Prostate gland (tissue), 2 donors: ENCODE results near the gene FAM135A. TPM values are rescaled to one million over a fixed set of nuclear protein-coding genes. Genes with fewer than 3 reads are reported as not detected.
"Not testable (repeated sequence)": the region's sequence is repeated elsewhere in the genome, so short reads cannot be mapped to it uniquely, and the experiment has no call there.

ENCODE experiments used
- DNase-seq: peaks from one replicate; pipeline ENCODE4 v3.0.0-alpha.2; 2019; ENCODE audit warnings: low spot score
- H3K27ac ChIP-seq, 2 donors: fragments of 200-600 bp; sonication (generic); 2 replicates each; pipeline ENCODE4 v1.5.1; 2017 to 2019
- H3K27me3 ChIP-seq: fragments of 200-600 bp; sonication (generic); replicated peaks from 2 replicates; pipeline ENCODE4 v1.5.1; 2019; ENCODE audit not compliant: insufficient read depth
- H3K36me3 ChIP-seq, 2 donors: fragments of 200-600 bp; sonication (generic); 1 replicate in 1 of 2; 2 replicates in 1 of 2; pipeline versions ENCODE4 v1.5.1 to v1.8.1; 2017 to 2019
- H3K4me1 ChIP-seq: fragments of 200-600 bp; sonication (generic); replicated peaks from 2 replicates; pipeline ENCODE4 v1.5.1; 2019
- H3K4me3 ChIP-seq, 2 donors: fragments of 200-600 bp; sonication (generic); 2 replicates each; pipeline ENCODE4 v1.5.1; 2017 to 2019
- H3K9me3 ChIP-seq: fragments of 200-600 bp; sonication (generic); 2 replicates; pipeline ENCODE4 v1.5.1; 2017
- CTCF ChIP-seq, 4 experiments: fragments of 200-600 bp in 2 of 4; fragments of 450-650 bp in 2 of 4; sonication (generic) in 2 of 4; IDR thresholded peaks; 1 replicate in 3 of 4; 2 replicates in 1 of 4; pipeline ENCODE4 v1.5.1; 2016 to 2019; ENCODE audit warnings: antibody characterized with exemption in 4 of 4, mild to moderate bottlenecking in 2 of 4, moderate library complexity in 2 of 4
- POLR2A ChIP-seq: fragments of 450-650 bp; IDR thresholded peaks from one replicate; pipeline ENCODE4 v1.6.1; 2016; ENCODE audit warnings: antibody characterized with exemption, mild to moderate bottlenecking
- POLR2AphosphoS5 ChIP-seq: sonication (generic); formaldehyde crosslinking; IDR thresholded peaks from one replicate; pipeline ENCODE4 v1.6.1; 2017; ENCODE audit warnings: antibody characterized with exemption
- WGBS: methylation state at CpG from one replicate; pipeline ENCODE4 v1.1.5; 2018; 5-methylcytosine and 5-hydroxymethylcytosine counted together
- intact Hi-C: fragments of 100-400 bp; cut with DNase I; formaldehyde crosslinking; loops from one replicate; pipeline ENCODE4 v1.14.2; 2022
- total RNA-seq, 2 donors: library from RNA; depleted of rRNA; stranded (reverse); fragments of >200 nt; gene quantifications; one replicate each; pipeline ENCODE4 v1.1.0, GENCODE V29; 2016

FAM135A gene
- total RNA-seq, 2 donors from 2014 or later: 66.3 to 117 TPM

GRCh38 chr6:70424291-70424690 lies 11.0 kb downstream of the FAM135A start:
- Histone ChIP-seq H3K4me3 (no peak overlapping the region), H3K27me3 (no peaks in the 10 kb centered on the region), H3K36me3 (no peaks in the 10 kb centered on the region), H3K9me3 (no peaks in the 10 kb centered on the region), H3K27ac (no peak overlapping the region), H3K4me1 (no peaks in the 10 kb centered on the region)
- intact Hi-C loops: no loop called here
- WGBS: 63% methylated on average over 3 of the region's 3 CpGs
- DNase-seq: no peak
- TF ChIP-seq POLR2A (no peak), CTCF (IDR thresholded peaks at IDR 0.05) (no peak), POLR2AphosphoS5 (no peak)

DNA sequence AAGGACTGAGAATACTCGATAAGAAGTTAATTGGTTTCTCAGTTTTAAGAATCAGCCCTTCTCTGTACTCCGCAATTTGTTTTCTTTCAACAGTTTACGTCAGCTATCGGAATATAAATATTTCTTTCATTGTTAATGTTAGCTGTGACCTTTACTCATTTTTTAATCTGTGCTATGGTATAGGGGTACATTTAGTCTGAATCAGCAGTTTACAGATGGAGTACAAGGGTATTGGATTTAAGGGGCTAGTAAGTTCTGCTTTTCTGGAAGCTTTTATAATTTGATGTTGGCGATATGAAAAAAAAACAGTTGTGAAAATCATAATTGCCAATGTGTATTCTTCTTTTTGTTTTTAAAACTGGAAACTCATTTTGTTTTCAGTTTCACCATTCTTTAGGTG lies 23.0 kb downstream of the FAM135A start:
- Histone ChIP-seq H3K9me3 (no peaks in the 10 kb centered on the region), H3K4me1 (no peaks in the 10 kb centered on the region)

DNA sequence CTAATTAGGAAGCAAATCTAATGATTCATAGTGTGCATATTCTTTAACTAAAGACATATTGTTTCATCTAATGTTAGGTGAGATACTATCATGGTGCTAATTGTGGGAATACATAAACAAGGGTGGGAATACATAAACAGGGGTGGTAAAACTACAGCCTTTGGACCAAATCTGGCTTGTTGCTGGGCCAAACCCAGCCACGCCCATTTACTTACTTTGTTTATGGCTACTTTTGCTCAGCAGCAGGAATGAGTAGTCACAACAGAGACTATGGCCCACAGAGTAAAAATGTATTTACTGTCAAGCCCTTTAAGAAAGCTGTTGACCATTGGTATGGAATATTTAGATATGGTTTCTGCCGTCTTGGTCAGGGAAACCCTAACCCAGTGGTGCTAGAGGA lies 31.7 kb downstream of the FAM135A start:
- no peak for DNase-seq
- no peaks in the 10 kb centered on the region for H3K4me1 ChIP-seq
- no peak overlapping the region for H3K4me3 ChIP-seq
- H3K27me3 ChIP-seq: no peaks in the 10 kb centered on the region
- 92% methylated on average over 2 of the region's 2 CpGs for WGBS
- intact Hi-C loops: no loop called here
- TF ChIP-seq POLR2AphosphoS5 (no peak), CTCF (IDR thresholded peaks at IDR 0.05) (no peak), POLR2A (no peak)
- no peak overlapping the region for H3K27ac ChIP-seq
- no peaks in the 10 kb centered on the region for H3K36me3 ChIP-seq
- no peaks in the 10 kb centered on the region for H3K9me3 ChIP-seq

More for the DNA sequence above, 23.0 kb downstream of the FAM135A start:
- TF ChIP-seq CTCF (IDR thresholded peaks at IDR 0.05) (no peak), POLR2A (no peak), POLR2AphosphoS5 (no peak)
- no peak overlapping the region for H3K27ac ChIP-seq
- intact Hi-C loops: no loop called here
- DNase-seq: no peak
- WGBS: 95% methylated on average over 5 of the region's 5 CpGs
- H3K4me3 ChIP-seq: no peak overlapping the region
- H3K36me3 ChIP-seq: no peaks in the 10 kb centered on the region
- H3K27me3 ChIP-seq: no peaks in the 10 kb centered on the region

DNA sequence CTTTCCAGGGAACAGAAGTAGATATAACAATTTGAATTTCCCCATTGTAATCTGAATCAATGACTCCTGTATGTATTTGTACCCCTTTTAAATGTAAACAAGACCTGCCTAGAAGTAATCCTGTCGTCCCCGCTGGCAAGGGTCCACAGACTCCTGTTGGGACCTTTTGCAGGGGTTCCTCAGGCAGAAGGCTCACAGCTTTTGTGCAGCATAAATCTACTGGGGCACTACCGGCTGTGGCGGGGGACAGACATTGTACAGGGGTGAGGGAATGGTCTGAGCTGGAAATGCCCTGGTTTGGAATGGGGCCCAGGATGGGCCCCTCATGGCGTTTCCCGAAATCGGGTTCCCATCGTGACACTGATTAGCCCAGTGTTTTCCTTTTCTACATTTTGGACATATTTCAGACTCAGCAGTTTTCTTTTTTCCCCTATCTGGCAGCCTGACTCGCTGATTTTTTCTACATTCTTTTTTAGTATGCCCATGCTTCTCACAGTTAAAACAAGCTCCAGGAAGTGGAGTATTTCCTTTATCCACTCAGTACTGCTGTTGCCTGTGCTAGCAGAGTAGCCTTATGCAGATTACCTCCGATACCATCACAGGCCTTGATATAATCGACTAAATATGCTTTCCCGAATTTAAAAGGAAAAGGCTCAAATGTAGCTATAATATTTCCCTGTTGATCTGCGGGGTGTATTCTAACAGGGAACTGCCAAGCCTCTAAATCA lies 34.2 kb downstream of the FAM135A start:
- H3K4me1 ChIP-seq, intact Hi-C loops, H3K9me3 ChIP-seq, H3K27me3 ChIP-seq, H3K36me3 ChIP-seq, DNase-seq, H3K27ac ChIP-seq, H3K4me3 ChIP-seq: not testable (repeated sequence)
- 87% methylated on average over 13 of the region's 13 CpGs for WGBS

GRCh38 chr6:70453899-70454298 lies 40.6 kb downstream of the FAM135A start:
- H3K27me3 ChIP-seq, H3K9me3 ChIP-seq, intact Hi-C loops, H3K27ac ChIP-seq, DNase-seq, H3K4me1 ChIP-seq, H3K4me3 ChIP-seq, H3K36me3 ChIP-seq: not testable (repeated sequence)
- WGBS: 95% methylated on average over 2 of the region's 2 CpGs

DNA sequence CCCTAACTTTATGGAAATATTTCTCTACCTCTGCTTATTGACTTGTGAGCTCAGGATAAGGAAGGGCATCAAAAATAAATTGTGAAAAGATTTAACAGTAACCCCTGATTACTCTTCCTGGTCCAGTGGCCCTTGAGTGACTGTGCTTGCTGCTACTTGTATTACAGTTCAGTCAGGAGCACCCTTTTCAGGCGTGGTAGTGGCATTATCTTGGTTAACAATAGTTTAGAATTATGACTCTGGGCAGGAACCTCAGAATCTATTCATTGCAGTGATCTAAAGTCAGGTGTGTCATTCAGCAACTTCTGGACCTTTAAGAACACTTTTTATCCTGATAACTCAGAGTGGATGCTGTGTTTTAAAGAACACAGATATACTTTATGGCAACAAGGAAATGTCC lies 43.4 kb downstream of the FAM135A start:
- Histone ChIP-seq H3K27ac (no peak overlapping the region), H3K4me3 (no peak overlapping the region), H3K36me3 (no peaks in the 10 kb centered on the region), H3K9me3 (no peaks in the 10 kb centered on the region), H3K27me3 (no peaks in the 10 kb centered on the region), H3K4me1 (no peaks in the 10 kb centered on the region)
- intact Hi-C loops: no loop called here
- TF ChIP-seq POLR2AphosphoS5 (no peak), CTCF (IDR thresholded peaks at IDR 0.05) (no peak), POLR2A (no peak)
- DNase-seq: no peak
- 57% methylated on average over 1 of the region's 1 CpG for WGBS
